HG02610 (cell line): Measurements from ENCODE around the gene DUSP21.
"Not testable (repeated sequence)": the region's sequence is repeated elsewhere in the genome, so short reads cannot be mapped to it uniquely, and the experiment has no call there.

Source experiments
- ATAC-seq: cut with Tn5 transposase; IDR thresholded peaks from one replicate; pipeline ENCODE4 v1.9.1; 2021; ENCODE audit warnings: mild to moderate bottlenecking, moderate library complexity; ENCODE audit not compliant: unreplicated experiment

The DUSP21 gene

DNA sequence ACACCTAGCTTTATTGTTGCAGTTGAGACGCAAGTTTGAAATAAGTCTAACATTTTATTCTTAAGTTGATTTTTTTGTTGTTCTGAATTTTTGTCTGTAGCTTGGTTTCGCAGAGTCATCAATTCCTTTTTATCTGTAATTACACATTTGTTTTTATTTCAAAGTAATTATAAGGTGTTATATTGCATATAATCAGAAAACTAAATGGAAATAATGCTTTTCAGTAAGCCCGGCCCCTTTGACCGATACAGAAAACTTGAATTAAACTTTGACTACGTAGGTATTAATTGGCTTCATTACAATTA, 31.3 kb downstream of the DUSP21 start:
- ATAC-seq: no peak

- no peak for ATAC-seq
Observed at GRCh38 chrX:44876086-44876485, 32.3 kb downstream of the DUSP21 start.

DNA sequence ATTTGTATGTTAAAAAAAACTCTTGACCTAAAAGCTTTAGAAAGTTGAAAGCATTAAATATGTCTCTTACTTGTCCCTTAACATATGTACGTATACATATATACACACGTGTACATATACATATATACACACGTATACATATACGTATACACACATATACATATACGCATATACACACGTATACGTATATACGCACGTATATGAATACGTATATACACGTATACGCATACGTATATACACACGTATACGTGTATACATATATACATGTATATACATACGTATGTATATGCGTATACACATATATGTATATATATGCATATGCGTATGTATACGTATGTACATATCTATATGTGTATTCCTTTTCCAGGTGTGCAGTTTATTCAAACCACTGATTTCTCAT, 32.9 kb downstream of the DUSP21 start:
- ATAC-seq: no peak

- no peak for ATAC-seq
Observed at GRCh38 chrX:44878780-44879179, 35.0 kb downstream of the DUSP21 start.

DNA sequence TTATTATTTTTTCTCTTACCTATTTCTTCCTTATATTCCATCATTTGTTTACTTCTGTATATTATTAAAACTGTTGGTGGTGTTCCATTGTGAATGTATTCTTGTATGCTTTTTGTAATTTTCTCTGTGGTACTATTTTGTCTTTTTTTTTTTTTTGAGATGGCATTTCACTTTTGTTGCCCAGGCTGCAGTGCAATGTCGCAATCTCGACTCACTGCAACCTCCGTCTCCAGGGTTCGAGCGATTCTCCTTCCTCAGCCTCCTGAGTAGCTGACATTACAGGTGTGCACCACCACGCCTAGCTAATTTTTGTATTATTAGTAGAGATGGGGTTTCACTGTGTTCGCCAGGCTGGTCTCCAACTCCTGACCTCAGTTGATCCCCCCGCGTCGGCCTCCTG, 37.7 kb downstream of the DUSP21 start:
- no peak for ATAC-seq

GRCh38 chrX:44882635-44883034, 38.8 kb downstream of the DUSP21 start:
- ATAC-seq: no peak

DNA sequence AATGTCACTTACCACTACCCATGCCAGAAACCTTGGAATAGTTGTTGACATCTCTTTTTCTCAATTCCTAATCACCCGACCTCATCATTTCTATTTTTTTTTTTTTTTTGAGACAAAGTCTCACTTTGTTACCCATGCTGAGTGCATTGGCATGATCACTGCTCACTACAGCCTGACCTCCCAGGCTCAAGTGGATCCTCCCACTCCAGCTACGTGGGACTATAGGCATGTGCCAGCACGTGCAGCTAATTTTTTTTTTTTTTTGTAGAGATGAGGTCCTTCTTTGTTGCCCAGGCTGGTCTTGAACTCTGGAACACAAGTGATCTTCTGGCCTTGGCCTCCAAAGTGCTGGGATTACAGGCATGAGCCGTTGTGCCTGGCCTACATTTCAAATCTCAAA, 41.1 kb downstream of the DUSP21 start:
- ATAC-seq: no peak

DNA sequence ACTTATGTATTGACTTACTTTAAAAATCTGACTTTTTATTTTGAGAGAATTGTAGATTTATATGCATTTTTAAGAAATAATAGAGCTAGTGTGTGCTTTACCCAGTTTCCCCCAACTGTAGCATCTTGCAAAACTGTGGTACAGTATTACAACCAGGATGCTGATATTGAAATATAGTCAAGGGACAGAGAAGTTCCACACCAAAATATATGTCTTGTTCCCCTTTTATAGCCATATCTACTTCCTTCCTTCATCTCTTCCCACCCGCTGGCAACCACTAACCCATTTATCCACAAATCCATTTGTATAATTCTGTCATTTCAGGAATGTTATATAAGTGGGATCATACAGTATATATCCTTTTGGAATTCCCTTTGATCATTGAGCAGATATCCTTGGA, 46.0 kb downstream of the DUSP21 start:
- ATAC-seq: no peak

DNA sequence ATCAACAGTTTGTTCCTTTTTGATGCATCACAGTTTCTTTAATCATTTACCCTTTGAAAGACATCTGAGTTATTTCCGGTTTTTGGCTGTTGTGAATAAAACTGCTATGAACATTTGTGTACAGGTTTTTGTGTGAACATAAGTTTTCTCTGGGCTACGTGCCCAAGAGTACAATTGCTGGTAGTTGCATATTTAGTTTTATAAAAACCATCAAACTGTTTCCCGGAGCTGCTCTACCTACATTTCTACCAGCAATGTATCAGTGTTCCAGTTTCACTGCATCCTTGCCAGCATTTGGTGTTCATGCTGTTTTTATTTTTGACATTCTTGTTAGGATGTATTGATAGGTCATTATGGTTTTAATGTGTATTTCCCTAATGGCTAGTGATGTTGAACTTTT, 46.4 kb downstream of the DUSP21 start:
- ATAC-seq: no peak

GRCh38 chrX:44890687-44891086, 46.9 kb downstream of the DUSP21 start:
- ATAC-seq: not testable (repeated sequence)

- ATAC-seq: no peak
Observed at GRCh38 chrX:44891642-44892041, 47.8 kb downstream of the DUSP21 start.
